DMS53 treated with DMSO at 0.1 percent for 48 hours (cell line): ENCODE data around the gene AKAP12.

Experiments
- DNase-seq: peaks from one replicate; lab custom pipeline; 2025; ENCODE audit not compliant: unreplicated experiment; lab: John Stamatoyannopoulos, UW

AKAP12 gene

DNA sequence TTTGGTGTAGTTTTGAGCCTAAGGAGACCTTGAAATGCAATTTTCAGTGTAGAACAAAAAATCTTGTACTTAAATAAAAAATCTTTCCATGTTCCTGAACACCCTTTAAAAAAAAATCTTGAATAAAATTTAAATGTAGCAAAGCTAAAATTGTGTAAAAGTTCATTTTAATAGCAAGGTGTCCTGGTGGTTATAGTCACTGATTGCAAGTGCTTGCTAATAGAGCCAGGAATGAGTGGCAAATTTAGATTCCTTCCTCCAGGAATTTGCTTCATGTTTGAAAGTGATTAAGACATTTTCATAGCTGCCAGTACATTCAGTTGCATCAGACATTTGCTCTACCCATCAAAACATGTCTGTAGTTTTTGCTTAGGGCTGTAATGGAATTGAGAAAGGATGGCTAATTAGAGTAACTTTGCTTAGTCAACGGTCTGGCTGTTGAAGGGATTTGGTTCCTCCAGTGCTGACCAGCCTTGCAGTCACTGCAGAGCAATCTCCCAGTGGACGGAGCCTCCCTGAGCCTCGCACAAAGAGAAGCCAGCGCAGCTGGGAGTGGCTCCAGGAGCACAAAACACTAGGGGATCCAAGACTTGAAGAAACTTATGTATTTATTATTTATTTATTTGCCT lies 36.5 kb downstream of the AKAP12 start:
- DNase-seq = no peak

DNA sequence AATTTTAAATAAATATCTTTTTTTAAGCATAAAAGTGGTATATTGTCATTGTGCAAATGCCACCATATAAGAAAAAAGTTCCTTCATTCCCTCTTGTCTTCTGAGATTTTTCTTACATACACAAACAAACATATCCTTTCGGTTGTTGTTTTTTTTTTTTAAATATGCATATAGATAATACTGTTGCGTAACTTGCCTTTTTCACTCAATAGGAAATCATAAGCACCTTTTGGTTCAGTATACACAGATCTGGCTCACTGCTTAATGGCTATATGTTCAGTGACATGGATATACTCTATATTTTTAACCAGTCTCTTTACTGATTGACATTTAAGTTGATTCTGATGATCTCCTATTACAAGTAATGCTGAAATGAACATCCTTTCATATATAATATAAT lies 40.1 kb downstream of the AKAP12 start:
- no peak for DNase-seq

DNA sequence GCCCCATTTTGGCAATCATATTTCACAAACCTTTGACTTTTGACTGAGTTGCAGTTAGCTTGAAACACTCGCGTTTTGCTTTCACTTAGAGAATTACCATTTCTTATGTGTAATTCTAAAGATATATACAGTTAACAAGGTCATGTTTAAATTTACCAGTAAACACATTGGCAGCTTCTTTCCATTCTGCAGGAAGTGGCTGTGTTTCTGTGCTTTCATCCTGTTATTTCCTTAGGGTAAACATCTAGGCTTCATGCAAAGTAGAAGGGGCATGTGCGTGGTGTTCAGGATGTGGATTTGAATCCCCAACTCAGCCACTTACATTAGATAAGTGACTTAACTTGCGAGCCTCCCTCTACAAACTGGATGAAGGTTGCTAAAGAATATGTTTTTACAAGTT lies 41.1 kb downstream of the AKAP12 start:
- no peak for DNase-seq

- DNase-seq = no peak
These were observed 44.2 kb downstream of the AKAP12 start for GRCh38 chr6:151284012-151284411.

DNA sequence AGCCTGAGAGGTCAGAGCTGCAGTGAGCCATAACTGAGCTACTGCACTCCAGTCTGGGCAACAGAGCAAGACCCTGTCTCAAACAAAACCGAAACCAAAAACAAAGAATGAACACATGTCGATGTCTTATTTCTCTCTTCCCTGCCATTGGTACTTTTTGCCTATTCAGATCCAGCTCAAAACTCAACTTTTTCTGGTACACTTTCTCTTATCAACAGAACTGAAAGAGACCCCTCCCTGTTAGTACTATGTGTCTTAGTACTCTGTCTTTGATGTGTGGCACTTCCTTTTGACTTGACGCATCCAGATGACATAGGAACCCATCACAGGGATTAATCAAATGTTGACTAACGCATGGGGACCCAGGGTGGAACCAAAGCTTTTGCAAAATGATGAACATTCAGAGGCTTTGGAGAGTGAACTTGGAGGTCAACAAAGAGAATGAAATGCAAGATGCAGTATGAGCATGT lies 44.8 kb downstream of the AKAP12 start:
- no peak for DNase-seq

GRCh38 chr6:151285122-151285521 lies 45.4 kb downstream of the AKAP12 start:
- no peak for DNase-seq

GRCh38 chr6:151286214-151286613 lies 46.4 kb downstream of the AKAP12 start:
- no peak for DNase-seq

DNA sequence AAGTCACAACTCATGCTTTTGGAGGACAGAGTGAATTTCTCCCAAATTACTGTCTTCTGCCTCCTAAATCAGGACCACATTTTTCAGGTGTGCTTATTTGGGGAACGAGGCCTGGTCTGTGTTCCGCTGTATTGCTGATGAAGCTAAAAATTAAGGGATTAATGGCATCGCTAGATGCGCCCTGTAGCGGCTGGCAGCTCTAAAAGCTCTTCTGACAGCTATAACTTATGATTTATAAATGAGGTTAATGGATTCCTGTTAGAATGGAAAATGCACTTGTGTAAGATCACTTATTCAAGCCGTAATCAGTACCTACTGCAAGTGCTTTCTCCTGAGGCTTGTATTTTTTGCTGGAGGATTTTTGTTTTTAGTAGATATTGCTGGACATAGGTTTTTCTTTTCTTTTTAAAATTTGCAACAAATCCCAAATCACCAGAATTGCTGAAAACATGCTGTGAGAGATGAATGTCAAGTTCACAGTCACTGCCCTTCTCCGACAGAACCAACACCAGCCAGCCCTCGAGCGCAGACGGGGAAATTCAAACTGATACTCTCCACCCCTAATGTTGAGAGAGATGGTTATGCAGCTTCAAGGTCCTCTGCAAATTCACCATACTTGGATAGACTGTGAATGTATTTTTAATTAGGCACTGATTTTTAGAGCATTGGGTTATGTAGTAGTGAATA lies 49.1 kb downstream of the AKAP12 start:
- DNase-seq = no peak

- no peak for DNase-seq
These were observed 49.7 kb downstream of the AKAP12 start for GRCh38 chr6:151289399-151290007.

- DNase-seq = no peak
These were observed 51.3 kb downstream of the AKAP12 start for GRCh38 chr6:151290877-151291721.

GRCh38 chr6:151291722-151292059 lies 51.9 kb downstream of the AKAP12 start:
- DNase-seq = no peak

DNA sequence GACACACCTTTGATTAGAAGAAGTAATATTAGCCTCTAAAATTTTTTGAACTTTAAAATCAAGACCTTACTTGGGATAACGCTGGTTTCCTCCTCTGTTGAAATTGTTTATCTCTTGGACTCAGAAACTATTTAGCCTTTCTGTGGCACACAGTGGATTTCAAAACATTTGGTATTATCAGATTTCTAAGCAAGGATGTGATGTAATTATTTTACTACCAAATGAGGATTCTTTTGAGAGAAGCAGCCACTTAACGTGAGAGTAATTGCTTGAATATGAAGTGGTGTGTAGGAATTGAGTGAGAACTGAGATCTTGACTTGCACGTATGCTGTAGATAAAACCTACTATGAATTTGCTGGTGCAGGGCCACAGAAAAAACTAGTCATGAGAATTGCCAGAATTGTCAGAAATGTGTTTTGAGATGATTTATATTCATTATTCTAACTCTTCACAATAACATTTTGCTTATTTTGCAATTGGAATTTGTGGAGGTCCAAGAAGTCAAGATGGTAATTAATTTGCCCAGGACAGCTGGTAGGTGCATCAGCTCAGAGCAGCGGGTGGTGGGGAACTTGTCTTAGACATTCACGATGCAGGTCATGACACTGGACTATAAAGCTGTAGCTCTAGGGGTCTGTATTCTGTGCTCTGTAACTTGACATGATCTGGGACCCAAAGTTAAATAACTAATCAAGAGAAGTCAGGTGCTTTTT lies 53.4 kb downstream of the AKAP12 start:
- DNase-seq = no peak

DNA sequence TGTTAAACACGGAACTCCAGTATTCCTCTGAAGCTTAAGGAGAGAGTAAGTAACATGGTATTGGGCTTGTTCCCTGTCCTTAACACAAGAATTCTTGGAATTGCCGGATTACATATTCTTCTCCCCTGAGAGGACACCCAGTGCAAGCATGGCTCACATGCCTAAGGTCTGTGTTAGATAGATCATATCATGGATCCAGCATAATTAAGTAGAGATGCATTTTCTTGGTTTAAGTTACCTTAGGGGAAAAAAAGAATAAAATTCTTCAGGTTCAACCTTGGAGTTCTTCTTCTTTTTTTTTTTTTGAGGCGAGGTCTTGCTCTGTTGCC lies 53.9 kb downstream of the AKAP12 start:
- no peak for DNase-seq

GRCh38 chr6:151294561-151295101 lies 54.9 kb downstream of the AKAP12 start:
- DNase-seq = no peak

DNA sequence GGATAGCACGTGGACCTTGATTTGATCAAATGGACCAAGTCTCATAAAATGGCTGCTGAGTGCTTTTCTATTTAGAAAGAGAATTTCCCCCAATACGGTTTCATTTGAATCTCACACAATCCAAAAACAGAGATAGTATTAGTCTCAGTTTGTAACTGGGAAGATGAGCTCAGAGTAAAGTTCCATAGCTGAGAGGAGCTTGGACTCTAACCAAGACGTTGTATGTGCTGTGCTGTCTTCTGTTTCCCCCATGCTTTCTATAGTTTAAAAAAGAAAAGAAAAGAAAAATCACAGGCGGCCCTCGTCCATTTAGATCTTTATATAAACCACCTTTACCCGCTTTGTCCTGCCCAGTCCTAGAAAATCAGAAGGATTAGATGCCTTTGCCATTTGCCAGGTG lies 58.1 kb downstream of the AKAP12 start:
- DNase-seq = no peak

DNA sequence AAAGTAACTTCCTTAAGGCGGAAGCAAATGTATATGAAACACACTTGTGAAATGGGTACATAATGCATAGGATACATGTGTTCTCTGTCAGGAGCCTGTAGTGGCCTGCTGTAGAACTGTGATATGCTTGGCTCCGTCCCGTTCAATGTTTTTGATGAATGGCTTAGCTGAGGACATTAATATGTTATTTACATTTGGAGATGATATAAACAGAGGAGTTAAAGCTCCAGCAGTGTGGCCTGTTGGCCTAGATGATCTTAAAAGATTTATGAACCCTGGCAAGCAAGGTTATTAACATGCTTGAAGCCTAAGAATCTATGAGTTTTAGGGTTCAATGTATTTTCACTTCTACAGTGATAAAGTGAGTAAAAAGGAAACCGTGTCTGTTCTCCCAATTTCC lies 59.2 kb downstream of the AKAP12 start:
- no peak for DNase-seq

GRCh38 chr6:151300267-151300991 lies 60.7 kb downstream of the AKAP12 start:
- no peak for DNase-seq

DNA sequence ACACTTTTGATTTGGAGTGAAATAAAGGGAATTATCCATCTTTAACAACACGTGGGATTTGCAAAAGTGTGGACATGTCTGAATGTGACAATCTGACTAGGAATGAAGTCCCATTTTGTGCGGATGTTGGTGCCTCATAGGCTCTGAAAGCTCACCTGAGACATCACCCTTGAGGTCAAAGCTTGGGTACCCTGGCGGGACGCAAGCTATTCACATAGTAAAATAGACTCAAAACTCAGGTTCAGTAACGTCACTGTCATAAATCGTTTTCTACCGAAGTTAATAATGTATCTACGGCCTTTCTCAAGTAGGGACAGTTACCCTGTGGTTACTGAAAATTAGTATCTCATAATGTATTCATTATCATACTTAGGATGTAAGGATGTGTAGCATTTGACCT lies 61.8 kb downstream of the AKAP12 start:
- no peak for DNase-seq

DNA sequence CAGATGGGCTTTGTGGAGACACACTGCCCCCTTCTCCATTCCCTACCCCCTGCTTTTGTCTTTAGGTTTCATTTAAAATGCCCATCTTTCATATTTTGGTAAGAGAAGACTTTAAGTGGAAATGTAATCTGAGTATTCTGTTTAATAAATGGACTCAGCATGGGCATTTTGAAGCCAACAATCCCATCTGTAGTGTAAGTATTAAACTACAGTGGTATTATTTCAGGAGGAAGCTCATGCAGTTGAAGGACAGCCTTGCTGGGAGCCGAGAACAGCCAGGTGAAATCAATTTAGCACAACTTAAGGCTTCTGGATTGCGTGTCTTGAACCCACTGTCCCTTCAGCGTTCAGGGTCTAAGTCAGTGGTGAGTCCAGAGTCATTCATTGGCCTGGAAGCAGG lies 63.5 kb downstream of the AKAP12 start:
- DNase-seq = no peak

GRCh38 chr6:151306269-151306783 lies 66.6 kb downstream of the AKAP12 start:
- no peak for DNase-seq
